ENCODE data around the gene SRD5A1.

Gene SRD5A1

GRCh38 chr5:6632888-6633468 lies at the start of gene SRD5A1, which contains the start of gene NSUN2:
Gene SRD5A1, plus strand, starts transcription at chr5:6633440. Its CDS starts 137 bp downstream, at chr5:6633577.
Gene NSUN2, minus strand, starts transcription at chr5:6633044. Its CDS starts 65 bp downstream, at chr5:6632979.
- DNase-seq (ENCODE audit: low read depth, low spot score), result peak; percentile 77

DNA sequence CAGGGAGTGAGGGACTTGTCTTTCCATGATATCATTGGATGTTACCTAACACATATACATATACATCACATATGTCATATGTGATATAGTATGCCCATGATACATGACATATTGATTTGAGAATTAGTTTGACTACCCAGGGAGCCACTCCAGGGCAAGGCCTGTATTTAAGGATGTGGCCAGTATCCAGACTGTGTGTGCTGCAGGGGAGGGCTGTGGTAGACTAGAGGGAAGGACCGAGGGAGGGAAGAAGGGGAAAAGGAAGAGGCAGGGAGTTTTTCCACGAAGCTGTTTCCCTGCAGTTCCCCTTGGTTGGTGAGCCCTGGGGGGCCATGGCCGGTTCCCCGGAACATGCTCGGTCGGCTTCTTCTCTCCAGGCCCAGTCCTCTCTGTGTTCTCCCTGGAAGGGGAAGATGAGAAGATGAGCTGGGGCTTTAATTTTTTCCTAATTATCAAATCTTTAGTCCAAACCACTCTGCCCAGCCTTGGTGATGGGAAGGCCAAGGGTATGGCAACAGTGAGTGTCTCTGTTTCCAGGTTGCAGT lies 49.1 kb upstream of the SRD5A1 start:
- no peak for DNase-seq (ENCODE audit: low read depth, low spot score)

DNA sequence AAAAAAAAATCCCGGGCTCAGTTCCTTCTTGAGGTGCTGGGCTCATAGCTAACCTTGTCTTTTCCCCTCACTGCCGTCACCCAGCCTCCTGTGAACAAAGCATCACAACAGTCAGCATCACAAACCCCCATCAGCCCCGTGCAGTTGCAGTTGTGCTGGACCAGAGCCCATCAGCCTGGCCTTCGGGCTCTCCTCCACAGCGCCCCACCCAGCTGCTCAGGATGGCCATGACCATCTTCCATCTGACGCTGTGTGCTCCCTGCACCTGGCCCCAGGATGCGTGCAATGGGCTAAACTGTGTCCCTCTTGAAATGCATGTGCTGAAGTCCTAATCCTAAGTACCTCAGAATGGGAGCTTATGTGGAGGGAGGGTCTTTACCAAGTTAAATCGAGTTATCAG lies 48.5 kb upstream of the SRD5A1 start:
- DNase-seq (ENCODE audit: low read depth, low spot score), result no peak

DNA sequence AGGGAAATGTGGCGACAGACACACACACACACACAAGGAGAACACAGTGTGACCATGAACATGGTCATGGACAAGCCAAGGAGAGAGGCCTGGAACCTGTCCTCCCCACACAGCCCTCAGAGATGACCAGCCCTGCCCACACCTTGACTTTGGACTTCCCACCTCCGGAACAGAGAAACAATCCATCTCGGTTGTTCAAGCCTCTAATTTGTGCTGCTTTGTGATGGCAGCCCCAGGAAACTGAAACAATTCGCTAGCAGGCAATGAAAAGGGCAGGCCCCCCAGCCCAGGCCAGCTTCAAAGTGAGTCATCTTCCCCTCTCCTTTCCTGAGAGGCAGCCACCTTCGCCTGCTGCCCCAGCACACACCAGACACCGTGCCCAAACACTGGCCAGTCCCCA lies 48.1 kb upstream of the SRD5A1 start:
- DNase-seq (ENCODE audit: low read depth, low spot score), result no peak

DNA sequence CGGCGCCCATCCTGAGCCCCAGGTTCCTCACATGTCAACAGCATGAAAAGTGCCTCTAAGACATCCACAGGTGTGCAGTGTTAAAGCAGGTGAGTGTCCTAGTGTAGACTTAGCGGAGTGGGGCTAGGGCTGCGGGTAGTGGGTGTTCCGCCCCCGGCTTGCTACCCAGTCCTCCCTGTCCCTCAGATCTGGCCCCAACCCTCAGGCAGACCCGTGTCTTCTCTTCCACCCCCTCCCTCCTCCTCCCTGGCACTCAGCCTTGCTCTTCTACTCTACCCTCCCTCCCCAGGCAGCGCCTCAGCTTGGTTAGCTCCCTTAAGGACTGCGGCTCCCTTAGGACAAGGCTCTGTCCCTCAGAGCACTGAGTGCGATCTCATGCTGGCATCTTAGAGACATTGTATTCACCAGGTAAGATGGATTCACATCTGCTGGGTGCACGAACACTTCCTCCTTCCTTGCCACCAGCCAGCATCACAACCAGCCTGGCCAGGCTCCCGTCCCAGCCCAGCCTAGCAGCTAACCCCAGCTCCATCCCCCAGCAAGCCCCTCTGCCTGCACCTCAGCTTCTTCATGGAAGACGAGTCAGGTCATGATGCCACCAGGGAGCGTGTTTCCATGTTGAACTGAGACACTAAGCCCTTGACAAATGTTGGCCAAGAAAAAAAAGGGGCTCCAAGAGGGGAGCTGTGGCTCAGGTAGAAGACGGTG lies 47.1 kb upstream of the SRD5A1 start:
- no peak for DNase-seq (ENCODE audit: low read depth, low spot score)

DNA sequence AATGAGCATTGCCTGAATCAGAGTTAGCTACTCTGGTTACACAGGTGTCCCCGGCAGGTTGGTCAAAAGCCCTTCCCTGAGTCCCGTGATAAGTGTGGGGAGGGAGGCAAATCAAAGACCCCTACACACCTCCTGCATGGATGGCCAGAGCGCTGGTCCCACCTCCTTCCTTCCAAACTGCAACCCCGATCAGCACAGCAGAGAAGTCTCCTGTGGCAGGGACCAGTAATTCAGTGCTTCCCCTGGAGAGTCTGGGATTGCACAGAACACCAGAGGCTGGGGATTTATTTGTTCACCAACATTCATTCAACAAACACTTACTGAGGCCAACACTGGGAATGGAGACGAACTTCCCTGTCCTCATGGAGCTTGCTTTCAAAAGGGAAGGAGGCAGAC lies 46.6 kb upstream of the SRD5A1 start:
- no peak for DNase-seq (ENCODE audit: low read depth, low spot score)

GRCh38 chr5:6587171-6587570 lies 46.1 kb upstream of the SRD5A1 start:
- DNase-seq (ENCODE audit: low read depth, low spot score), result no peak

DNA sequence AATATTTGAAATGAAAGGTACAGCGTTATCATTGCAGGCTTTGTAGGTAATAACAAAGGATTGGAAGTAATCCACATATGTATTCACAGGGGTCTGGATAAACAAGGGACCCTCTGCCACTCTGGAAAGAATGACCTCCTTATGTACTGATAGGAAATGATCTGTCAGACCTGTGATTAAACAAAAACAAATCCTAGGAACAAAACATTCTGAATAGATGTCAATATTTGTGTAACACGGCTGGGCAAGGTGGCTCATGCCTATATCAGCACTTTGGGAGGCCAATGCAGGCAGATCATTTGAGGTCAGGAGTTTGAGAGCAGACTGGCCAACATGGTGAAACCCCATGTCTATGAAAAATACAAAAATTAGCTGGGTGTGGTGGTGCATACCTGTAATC lies 42.7 kb upstream of the SRD5A1 start:
- no peak for DNase-seq (ENCODE audit: low read depth, low spot score)

- no peak for DNase-seq (ENCODE audit: low read depth, low spot score)
Measured at GRCh38 chr5:6591671-6592288, 41.5 kb upstream of the SRD5A1 start.

- no peak for DNase-seq (ENCODE audit: low read depth, low spot score)
Measured at GRCh38 chr5:6592601-6593000, 40.6 kb upstream of the SRD5A1 start.

- DNase-seq (ENCODE audit: low read depth, low spot score), result no peak
Measured at GRCh38 chr5:6593148-6594016, 39.9 kb upstream of the SRD5A1 start.

DNA sequence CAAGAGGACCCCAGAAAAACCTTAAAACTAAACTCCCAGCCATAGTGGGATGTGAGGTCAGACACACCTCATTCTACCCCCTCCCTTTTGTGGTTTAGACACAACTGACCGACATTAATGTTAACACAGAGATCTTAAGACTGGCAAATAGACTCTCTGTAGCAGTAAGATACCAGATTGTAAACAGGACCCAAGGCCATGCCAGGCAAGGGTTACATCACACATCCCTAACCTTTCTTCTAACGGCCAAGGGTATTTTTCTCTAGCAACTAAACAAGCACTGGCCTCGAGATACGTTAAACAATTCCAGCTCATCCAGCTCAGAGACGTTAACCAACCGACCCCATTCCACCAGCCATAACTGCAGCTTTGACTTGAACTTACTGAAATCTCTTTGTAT lies 39.2 kb upstream of the SRD5A1 start:
- DNase-seq (ENCODE audit: low read depth, low spot score), result no peak

DNA sequence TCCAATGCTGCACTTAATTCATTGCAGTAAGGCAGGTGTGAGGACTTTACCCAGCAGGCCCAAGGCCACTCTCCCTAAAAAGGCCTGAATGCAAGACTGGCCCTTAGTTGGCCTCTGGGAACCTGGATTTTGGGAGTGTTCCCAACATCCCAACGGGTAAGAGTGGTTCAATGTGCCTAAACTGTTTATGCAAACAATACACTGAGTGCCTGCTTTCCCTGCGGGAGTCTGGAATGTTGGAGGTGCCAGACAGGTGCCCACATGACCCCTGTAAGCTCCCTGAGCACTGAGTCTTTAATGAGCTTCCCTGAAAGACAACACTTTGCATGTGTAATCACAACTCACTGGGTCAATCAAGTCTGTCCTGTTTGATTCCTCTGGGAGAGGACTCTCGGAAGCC lies 37.8 kb upstream of the SRD5A1 start:
- DNase-seq (ENCODE audit: low read depth, low spot score), result no peak

GRCh38 chr5:6596388-6596787 lies 36.9 kb upstream of the SRD5A1 start:
- no peak for DNase-seq (ENCODE audit: low read depth, low spot score)

- no peak for DNase-seq (ENCODE audit: low read depth, low spot score)
Measured at GRCh38 chr5:6597557-6597956, 35.7 kb upstream of the SRD5A1 start.

GRCh38 chr5:6598351-6598900 lies 34.8 kb upstream of the SRD5A1 start:
- DNase-seq (ENCODE audit: low read depth, low spot score), result no peak

DNA sequence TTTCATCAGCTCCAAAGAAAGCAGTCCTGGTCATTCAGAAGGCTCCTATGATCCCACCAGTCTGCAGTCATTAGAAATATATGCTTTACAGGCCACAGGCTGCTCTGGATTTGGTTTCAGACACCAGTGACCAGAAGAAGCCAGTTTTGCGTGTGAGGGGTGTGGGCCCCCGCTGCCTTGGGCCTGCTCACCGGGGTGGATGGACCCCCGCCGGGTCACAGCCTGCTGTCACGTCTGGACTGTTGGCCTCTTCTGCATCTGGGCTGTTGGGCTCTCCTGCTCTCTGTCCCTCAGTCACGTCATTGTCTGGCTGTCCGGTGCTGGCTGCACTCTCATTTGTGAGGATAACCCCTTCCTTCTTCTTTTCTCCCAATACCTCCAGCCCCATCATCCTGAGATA lies 33.5 kb upstream of the SRD5A1 start:
- no peak for DNase-seq (ENCODE audit: low read depth, low spot score)

DNA sequence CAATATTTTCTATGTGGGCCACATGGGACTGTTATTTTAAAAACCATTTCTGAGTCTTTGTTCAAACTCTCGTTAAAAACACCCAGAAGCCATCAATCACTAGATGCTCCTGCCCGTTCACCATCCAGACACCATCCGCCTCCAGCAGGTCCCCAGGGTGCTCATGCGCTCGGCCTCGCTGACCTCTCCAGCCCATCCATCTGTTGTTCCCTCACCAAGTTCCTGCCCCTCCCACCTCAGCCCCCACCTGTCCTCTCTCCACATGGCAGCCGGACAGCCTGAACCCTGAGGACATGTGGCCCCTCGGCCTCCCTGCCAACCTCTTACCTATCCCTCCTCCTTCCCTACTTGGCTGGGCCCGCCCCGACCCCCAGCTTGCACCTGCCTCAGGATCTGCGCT lies 32.0 kb upstream of the SRD5A1 start:
- DNase-seq (ENCODE audit: low read depth, low spot score), result no peak

DNA sequence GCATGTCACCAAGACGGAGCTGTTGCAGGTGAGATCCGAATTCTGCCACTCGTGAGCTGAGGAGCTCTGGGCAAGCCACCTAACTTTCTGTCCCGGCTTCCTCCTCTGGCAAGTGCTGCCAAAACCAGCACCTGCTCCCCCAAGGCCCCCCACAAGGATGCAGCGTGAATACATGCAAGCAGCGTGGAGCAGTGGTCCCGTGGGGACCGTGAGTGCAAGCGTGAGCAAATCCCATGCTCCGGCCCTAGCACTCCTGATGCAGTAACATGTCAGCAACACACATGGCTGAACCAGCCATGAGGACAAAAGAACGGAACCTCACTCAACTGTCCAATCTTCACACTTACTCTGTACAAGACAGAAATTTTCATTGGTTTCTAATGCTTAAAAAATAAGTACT lies 31.4 kb upstream of the SRD5A1 start:
- DNase-seq (ENCODE audit: low read depth, low spot score), result no peak

GRCh38 chr5:6602441-6602840 lies 30.8 kb upstream of the SRD5A1 start:
- no peak for DNase-seq (ENCODE audit: low read depth, low spot score)

- DNase-seq (ENCODE audit: low read depth, low spot score), result no peak
Measured at GRCh38 chr5:6603643-6604042, 29.6 kb upstream of the SRD5A1 start.

- DNase-seq (ENCODE audit: low read depth, low spot score), result no peak
Measured at GRCh38 chr5:6604341-6604740, 28.9 kb upstream of the SRD5A1 start.

All from brain pericyte (primary cell).